NOMO-1 (cell line): Measurements from ENCODE around the gene COL5A3.
"Not testable (repeated sequence)": the region's sequence is repeated elsewhere in the genome, so short reads cannot be mapped to it uniquely, and the experiment has no call there.

Source experiments
- DNase-seq, 2 experiments: peaks; one replicate each; lab custom pipeline; 2025; ENCODE audit not compliant: unreplicated experiment in 2 of 2; lab: John Stamatoyannopoulos, UW

Gene COL5A3

DNA sequence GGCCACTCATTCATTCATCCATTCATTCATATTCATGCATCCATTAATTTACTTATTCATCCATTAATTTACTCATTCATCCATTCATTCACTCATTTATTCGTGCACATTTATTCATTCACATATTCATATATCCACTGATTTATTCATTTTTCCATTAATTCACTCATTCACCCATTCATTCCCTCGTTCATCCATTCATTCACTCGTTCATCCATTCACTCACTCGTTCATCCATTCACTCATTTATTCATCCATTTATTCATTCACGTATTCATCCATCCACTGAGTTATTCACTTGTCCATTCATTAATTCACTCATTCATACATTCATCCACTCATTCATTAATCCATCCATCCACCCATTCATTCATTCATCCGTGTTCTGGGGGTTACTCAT, 38.2 kb downstream of the COL5A3 start:
- DNase-seq, result no peak

- no peak for DNase-seq
Observed at GRCh38 chr19:9971166-9971897, 39.0 kb downstream of the COL5A3 start.

DNA sequence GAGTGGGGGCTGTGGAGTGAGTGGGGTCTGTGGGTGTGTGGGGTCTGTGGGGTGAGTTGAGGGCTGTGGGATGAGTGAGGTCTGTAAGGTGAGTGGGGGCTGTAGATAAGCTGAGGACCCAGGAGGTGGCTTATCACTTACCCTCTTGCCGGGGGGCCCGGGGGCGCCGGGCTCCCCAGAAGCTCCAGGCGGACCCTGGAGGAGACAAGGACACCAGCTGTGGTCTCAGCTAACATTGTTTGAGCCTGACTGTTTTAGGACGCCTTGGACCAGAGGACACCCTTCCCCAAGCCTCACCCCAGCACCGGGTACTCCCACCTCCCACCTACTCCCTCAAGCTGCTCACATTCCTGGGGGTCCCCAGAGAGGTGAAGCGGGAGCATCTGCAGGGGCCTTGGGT, 39.8 kb downstream of the COL5A3 start:
- DNase-seq, result no peak

DNA sequence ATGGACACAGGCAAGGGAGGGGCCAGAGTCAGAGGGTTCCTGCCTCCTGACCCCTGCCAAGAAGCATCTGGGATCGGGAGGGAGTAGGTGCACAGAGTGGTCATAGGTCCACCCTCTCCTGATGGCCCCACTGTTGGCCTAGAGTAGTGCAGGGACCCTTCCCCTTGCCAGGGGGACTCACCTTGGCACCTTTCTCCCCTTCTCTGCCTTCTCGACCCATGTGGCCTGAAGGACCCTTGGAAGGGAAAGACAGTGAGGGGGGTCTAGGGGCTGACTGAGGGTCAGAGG, 40.7 kb downstream of the COL5A3 start:
- no peak for DNase-seq

- DNase-seq, result no peak
Observed at GRCh38 chr19:9968820-9969687, 41.2 kb downstream of the COL5A3 start.

GRCh38 chr19:9967326-9967725, 43.0 kb downstream of the COL5A3 start:
- no peak for DNase-seq

- no peak for DNase-seq
Observed at GRCh38 chr19:9966448-9966847, 43.9 kb downstream of the COL5A3 start.

DNA sequence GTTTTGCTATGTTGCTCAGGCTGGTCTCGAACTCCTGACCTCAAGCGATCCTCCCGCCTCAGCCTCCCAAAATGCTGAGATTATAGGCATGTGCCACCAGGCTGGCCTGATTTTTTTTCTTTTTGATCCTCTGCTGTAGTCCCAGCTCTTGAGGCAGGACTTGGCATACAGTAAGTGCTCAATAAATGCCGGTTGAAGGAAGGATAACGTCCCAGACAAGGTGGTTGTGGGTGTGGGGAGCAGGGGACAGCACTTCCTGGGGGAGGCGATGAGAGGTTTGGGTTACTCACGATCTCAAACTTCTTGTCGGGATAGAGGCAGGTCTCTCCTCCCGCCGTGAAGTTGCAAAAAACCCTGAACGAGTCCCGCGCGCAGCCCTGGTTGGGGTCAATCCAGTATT, 44.3 kb downstream of the COL5A3 start:
- no peak for DNase-seq

DNA sequence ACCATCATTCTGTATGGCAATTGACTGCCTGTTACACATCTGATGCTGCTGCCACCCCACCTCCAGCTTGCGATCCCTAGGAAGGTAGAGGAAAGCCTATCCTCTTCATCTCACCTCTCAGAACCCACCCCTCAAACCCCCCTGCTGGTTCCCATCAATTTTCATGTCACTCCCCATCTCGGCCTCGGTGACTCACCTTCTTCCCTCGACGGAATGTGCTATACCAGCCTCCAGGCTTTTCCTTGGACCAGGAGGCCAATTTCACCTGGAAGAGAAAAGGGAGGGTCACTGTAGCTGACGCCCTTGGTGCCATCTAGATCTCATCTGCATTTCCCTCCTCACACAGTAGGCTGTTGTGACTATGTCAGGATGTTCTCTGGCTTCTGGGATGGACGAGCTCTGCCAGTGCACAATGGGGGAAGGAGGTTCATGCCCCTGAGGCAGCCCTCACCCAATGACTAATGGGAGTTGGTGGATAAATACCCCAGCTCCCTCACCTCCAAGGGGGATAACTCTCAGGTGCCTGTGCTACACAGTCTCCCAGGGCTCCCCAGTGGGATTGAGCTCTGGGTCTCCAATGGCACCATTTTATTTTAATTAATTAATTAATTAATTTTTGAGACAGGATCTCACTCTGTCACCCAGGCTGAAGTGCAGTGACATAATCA, 47.5 kb downstream of the COL5A3 start:
- no peak for DNase-seq

DNA sequence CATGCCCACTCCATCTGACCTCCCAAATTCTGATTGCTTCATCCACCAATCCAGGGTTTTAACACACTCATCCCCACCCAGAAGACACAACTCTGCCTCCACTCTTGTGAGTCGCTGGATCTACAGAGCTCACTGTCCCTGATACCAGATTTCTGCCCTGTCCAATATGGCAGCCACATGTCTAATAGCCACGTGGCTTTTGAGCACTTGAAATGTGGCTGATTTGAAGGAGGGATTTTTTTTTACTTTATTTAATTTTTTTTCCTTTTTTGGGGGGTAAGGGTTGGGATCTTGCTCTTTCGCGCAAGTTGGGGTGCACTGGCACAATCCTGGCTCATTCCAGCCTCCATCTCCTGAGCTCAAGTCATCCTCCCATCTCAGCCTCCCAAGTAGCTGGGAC, 49.2 kb downstream of the COL5A3 start:
- DNase-seq, result no peak

GRCh38 chr19:9958379-9958821, 51.9 kb downstream of the COL5A3 start:
- DNase-seq, result no peak

DNA sequence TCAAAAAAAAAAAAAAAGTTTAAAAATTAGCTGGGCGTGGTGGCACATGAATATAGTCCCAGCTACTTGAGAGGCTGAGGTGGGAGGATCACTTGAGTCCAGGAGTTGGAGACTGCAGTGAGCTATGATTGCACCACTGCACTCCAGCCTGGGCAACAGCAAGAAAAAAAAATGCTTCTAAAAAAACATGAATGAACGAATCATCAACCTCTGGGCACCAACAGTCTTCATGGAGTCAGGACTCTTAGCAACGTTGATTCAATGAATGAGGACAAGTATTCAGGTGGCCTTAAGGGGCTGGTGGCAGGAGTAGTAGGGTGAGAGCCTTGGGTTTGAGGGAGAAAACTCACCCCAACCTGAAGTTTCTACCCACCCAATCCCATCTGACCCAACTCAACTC, 53.3 kb downstream of the COL5A3 start:
- DNase-seq, result no peak

GRCh38 chr19:9953802-9954542, 56.3 kb downstream of the COL5A3 start:
- DNase-seq, result no peak

DNA sequence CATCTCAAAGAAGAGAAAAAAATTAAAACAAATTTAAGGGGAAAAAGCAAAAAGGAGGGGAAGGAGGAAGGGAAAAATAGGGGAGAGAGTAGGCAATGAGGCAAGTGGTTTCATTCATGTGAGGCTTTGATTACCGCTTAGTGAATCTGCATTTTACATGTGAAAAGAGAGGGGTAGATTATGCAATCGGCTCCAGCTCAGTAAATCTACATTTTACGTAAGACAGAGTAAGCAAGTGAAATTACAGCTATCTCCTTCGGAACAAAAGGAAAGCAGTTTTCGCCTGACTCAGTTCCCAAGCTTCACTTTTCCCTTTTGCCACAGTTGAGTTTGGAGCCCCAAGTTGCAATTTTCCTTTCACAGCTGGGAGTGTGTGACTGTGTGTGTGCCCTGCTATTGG, 58.0 kb downstream of the COL5A3 start:
- DNase-seq, result no peak

GRCh38 chr19:9947441-9947840, 62.9 kb downstream of the COL5A3 start:
- no peak for DNase-seq

GRCh38 chr19:9946528-9947125, 63.7 kb downstream of the COL5A3 start:
- DNase-seq, result not testable (repeated sequence)

- DNase-seq, result no peak
Observed at GRCh38 chr19:9945319-9945966, 64.9 kb downstream of the COL5A3 start.

GRCh38 chr19:9943744-9944143, 66.6 kb downstream of the COL5A3 start:
- no peak for DNase-seq

- DNase-seq, result no peak
Observed at GRCh38 chr19:9941671-9942070, 68.6 kb downstream of the COL5A3 start.

DNA sequence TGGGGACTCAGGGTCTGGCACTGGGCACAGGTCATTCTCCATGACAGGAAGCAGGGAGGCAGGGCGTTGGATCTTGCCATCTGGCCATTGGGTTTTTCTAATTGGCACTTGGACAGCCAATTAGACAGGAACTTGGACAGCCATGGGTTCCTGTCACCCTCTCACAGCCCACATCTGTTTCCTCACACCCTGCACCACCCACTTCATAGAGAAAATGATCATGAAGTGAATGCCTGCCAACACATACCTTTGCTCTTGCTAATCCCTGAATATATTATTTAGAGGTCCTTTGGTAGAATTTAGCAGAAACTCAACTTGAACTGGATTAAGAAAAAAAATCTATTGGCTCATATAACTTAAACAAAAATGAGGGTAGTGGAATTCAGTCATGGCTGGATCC, 69.1 kb downstream of the COL5A3 start:
- DNase-seq, result no peak
